DOHH2 (cell line): Measurements from ENCODE around the gene SLC1A5.
"Not testable (repeated sequence)": the region's sequence is repeated elsewhere in the genome, so short reads cannot be mapped to it uniquely, and the experiment has no call there.

ENCODE experiments used
- EZH2phosphoT487 ChIP-seq: fragments of 200-600 bp; sonication (generic); IDR thresholded peaks from 2 replicates; pipeline ENCODE4 v1.6.1; 2017; ENCODE audit warnings: borderline replicate concordance, mild to moderate bottlenecking, antibody characterized with exemption, low read length, moderate library complexity, mixed read lengths
- TF ChIP-seq, protein P1 (sequence below): fragments of 200-600 bp; sonication (generic); IDR thresholded peaks from one replicate; pipeline ENCODE4 v1.5.1; 2014; ENCODE audit warnings: antibody characterized with exemption, mild to moderate bottlenecking, low read depth, low read length; ENCODE audit not compliant: poor library complexity, severe bottlenecking

DNA sequence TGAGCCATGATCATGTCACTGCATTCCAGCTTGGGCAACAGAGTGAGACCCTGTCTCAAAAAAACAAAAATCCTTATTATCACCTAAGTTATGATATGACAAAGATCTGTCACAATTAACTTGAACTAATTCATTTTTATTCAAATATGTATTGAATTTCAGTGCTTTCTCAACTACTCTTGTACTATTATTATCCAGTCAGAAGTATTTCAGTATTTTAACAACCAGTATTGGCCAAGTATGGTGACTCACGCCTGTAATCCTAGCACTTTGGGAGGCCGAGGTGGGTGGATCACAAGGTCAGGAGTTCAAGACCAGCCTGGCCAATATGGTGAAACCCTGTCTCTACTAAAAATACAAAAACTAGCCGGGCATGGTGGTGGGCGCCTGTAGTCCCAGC, 27.5 kb downstream of the SLC1A5 start:
- TF ChIP-seq, protein P1, sequence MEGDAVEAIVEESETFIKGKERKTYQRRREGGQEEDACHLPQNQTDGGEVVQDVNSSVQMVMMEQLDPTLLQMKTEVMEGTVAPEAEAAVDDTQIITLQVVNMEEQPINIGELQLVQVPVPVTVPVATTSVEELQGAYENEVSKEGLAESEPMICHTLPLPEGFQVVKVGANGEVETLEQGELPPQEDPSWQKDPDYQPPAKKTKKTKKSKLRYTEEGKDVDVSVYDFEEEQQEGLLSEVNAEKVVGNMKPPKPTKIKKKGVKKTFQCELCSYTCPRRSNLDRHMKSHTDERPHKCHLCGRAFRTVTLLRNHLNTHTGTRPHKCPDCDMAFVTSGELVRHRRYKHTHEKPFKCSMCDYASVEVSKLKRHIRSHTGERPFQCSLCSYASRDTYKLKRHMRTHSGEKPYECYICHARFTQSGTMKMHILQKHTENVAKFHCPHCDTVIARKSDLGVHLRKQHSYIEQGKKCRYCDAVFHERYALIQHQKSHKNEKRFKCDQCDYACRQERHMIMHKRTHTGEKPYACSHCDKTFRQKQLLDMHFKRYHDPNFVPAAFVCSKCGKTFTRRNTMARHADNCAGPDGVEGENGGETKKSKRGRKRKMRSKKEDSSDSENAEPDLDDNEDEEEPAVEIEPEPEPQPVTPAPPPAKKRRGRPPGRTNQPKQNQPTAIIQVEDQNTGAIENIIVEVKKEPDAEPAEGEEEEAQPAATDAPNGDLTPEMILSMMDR: not testable (repeated sequence)
- TF ChIP-seq EZH2phosphoT487: not testable (repeated sequence)
